Endothelial cell of umbilical vein (primary cell): ENCODE results near the gene CTNND2. TPM values are rescaled to one million over a fixed set of nuclear protein-coding genes. Genes with fewer than 3 reads are reported as not detected.

Experiments
- BruUV-seq: library from RNA; stranded (reverse); fragments of 400-500 nt; replicated peaks from 2 replicates; lab custom pipeline; 2021; lab: Mats Ljungman, UMichigan
- CTCF ChIA-PET: fragments of 300-600, 350-600 bp; sonication (Branson Sonifier 250); formaldehyde crosslinking; loops from one replicate; lab custom pipeline; 2021; ENCODE audit warnings: antibody characterized with exemption, inconsistent platforms; lab: Charles Lee
- POLR2A ChIA-PET: fragments of 300-600, 350-600 bp; sonication (Branson Sonifier 250); formaldehyde crosslinking; loops from one replicate; lab custom pipeline; 2021; ENCODE audit warnings: antibody characterized with exemption, inconsistent platforms; lab: Charles Lee
- DNase-seq: peaks from one replicate; pipeline ENCODE4 v3.0.0-alpha.2; 2011; ENCODE audit warnings: low read depth, low spot score
- FAIRE-seq: peaks from 2 replicates; lab custom pipeline; 2011; peaks lifted over from hg19 to GRCh38; lab: Jason Lieb, UNC
- H2AFZ ChIP-seq: 2 replicates; pipeline ENCODE4 v1.6.0; 2012; ENCODE audit warnings: low read depth, low read length, control low read depth, inconsistent platforms
- H3K27ac ChIP-seq: 2 replicates; pipeline ENCODE4 v1.5.1; 2011; ENCODE audit warnings: low read depth, mild to moderate bottlenecking, control low read depth, low read length, moderate library complexity; ENCODE audit not compliant: insufficient read depth
- H3K27me3 ChIP-seq, 2 experiments: 2 replicates each; pipeline versions ENCODE4 v1.6.0 to v1.6.1; 2011; ENCODE audit warnings: low read length in 2 of 2, mixed read lengths in 1 of 2; ENCODE audit not compliant: control insufficient read depth in 2 of 2, insufficient read depth in 2 of 2
- H3K36me3 ChIP-seq, 2 experiments: 2 replicates in 1 of 2; 3 replicates in 1 of 2; pipeline ENCODE4 v1.5.1; 2011; ENCODE audit warnings: low read length in 2 of 2, mild to moderate bottlenecking in 1 of 2, moderate library complexity in 1 of 2; ENCODE audit not compliant: control insufficient read depth in 2 of 2, insufficient read depth in 2 of 2; ENCODE audit errors: extremely low read depth in 1 of 2
- H3K4me1 ChIP-seq: 3 replicates; pipeline ENCODE4 v1.5.1; 2011; ENCODE audit warnings: mild to moderate bottlenecking, low read length; ENCODE audit not compliant: control insufficient read depth, insufficient read depth; ENCODE audit errors: extremely low read depth
- H3K4me2 ChIP-seq: 2 replicates; pipeline ENCODE4 v1.6.1; 2011; ENCODE audit warnings: low read length, control low read depth, mixed read lengths; ENCODE audit not compliant: insufficient read depth
- H3K4me3 ChIP-seq, 3 experiments: fragments of 200-600 bp in 1 of 3; sonication (generic), shearing (Covaris generic) in 1 of 3; replicated peaks in 1 of 3; 2 replicates each; pipeline ENCODE4 v1.5.1; 2011 to 2016; ENCODE audit warnings: control low read depth in 3 of 3, low read length in 3 of 3, mild to moderate bottlenecking in 2 of 3, inconsistent platforms in 1 of 3, low read depth in 1 of 3, moderate library complexity in 1 of 3; ENCODE audit not compliant: insufficient read depth in 1 of 3
- H3K79me2 ChIP-seq: 2 replicates; pipeline ENCODE4 v1.6.0; 2012; ENCODE audit warnings: low read length, inconsistent platforms; ENCODE audit not compliant: control insufficient read depth, insufficient read depth
- H3K9ac ChIP-seq: replicated peaks from 2 replicates; pipeline ENCODE3; 2011; ENCODE audit warnings: low read length, control low read depth; ENCODE audit not compliant: insufficient read depth; ENCODE audit errors: extremely low read depth
- H3K9me1 ChIP-seq: replicated peaks from 3 replicates; pipeline ENCODE4 v1.6.0; 2011; ENCODE audit warnings: mild to moderate bottlenecking, low read length; ENCODE audit not compliant: control insufficient read depth, insufficient read depth; ENCODE audit errors: extremely low read depth
- H3K9me3 ChIP-seq: replicated peaks from 2 replicates; pipeline ENCODE4 v1.5.1; 2012; ENCODE audit warnings: low read length, inconsistent platforms; ENCODE audit not compliant: control insufficient read depth, insufficient read depth
- H4K20me1 ChIP-seq: replicated peaks from 2 replicates; pipeline ENCODE3; 2011; ENCODE audit warnings: mild to moderate bottlenecking, low read length; ENCODE audit not compliant: control insufficient read depth, insufficient read depth; ENCODE audit errors: extremely low read depth
- EZH2 ChIP-seq: IDR thresholded peaks from 2 replicates; pipeline ENCODE4 v1.6.1; 2012; ENCODE audit warnings: borderline replicate concordance, low read depth, mild to moderate bottlenecking, moderate library complexity, low read length, inconsistent platforms; ENCODE audit not compliant: severe bottlenecking
- FOS ChIP-seq: IDR thresholded peaks from 2 replicates; pipeline ENCODE4 v1.6.1; 2011; ENCODE audit warnings: mild to moderate bottlenecking, low read length, moderate library complexity, borderline replicate concordance; ENCODE audit not compliant: insufficient read depth
- JUN ChIP-seq: IDR thresholded peaks from 2 replicates; pipeline ENCODE4 v1.6.1; 2011; ENCODE audit warnings: borderline replicate concordance, low read depth; ENCODE audit not compliant: insufficient read length, insufficient read depth
- POLR2A ChIP-seq: IDR thresholded peaks from 2 replicates; pipeline ENCODE4 v1.6.1; 2012; ENCODE audit warnings: low read depth, mild to moderate bottlenecking, control low read depth, low read length
- POLR2AphosphoS5 ChIP-seq: IDR thresholded peaks from 2 replicates; pipeline ENCODE4 v1.6.1; 2012; ENCODE audit warnings: low read depth, mild to moderate bottlenecking, control low read depth, low read length, moderate library complexity; ENCODE audit not compliant: insufficient read depth
- dilution Hi-C: fragments of 300-500 bp; cut with MboI; formaldehyde crosslinking; loops from one replicate; pipeline ENCODE4 v1.15.0; 2019; ENCODE audit warnings: low sequenced_read_pairs; ENCODE audit not compliant: extremely low pct_ligation_motif_present
- intact Hi-C: fragments of 100-400 bp; cut with micrococcal nuclease; formaldehyde crosslinking; loops from one replicate; pipeline ENCODE4 v1.10.0; 2022
- polyA plus RNA-seq, 4 experiments: library from polyadenylated mRNA; depleted of rRNA in 3 of 4; stranded (reverse) in 3 of 4; unstranded in 1 of 4; fragments of >200 nt; gene quantifications; 2 replicates each; pipeline versions ENCODE4 v1.2.1 to v1.2.3, GENCODE V29; 2011 to 2012; ENCODE audit warnings: missing spikeins in 1 of 4
- total RNA-seq: library from RNA; stranded (reverse); gene quantifications from 2 replicates; pipeline ENCODE4 v1.2.3, GENCODE V29; 2021

CTNND2 gene
- total and polyA plus RNA-seq, 2 donors (not counting 3 experiments of a cell fraction or from before 2014, with no cell fraction given), result not detected

DNA sequence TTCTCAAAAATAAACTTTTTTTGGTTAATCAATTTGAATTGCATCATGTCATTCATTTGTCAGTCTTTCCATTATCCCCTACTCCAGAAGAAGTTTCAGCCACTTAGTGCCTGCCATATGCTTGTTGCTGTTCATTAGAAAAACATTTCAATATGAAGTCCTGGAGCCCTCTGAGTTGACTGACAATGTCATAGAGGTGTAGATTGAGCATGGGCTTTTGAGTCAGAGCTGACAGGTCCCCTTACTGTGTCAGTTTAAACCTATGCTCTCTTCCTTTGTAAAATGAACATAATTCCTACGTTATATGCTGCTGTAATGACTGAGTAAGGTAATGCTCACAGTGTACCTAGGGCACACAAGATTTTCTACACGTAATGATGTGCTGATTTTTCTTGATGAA is 114.0 kb downstream of the CTNND2 start:
- Histone ChIP-seq H3K27ac (no peak overlapping the region), H3K9me3 (peaks cover 6% of the 10 kb centered on the region), H3K4me3 (no peak overlapping the region), H3K4me2 (no peak overlapping the region), H3K79me2 (no peaks in the 10 kb centered on the region), H3K36me3 (no peaks in the 10 kb centered on the region), H3K9ac (no peak overlapping the region), H2AFZ (no peak overlapping the region), H3K4me1 (no peaks in the 10 kb centered on the region), H3K9me1 (no peaks in the 10 kb centered on the region), H3K27me3 (no peaks in the 10 kb centered on the region), H4K20me1 (no peaks in the 10 kb centered on the region)
- intact Hi-C loops (no loop called here), dilution Hi-C loops (no loop called here)
- no TSS peak for BruUV-seq
- TF ChIP-seq EZH2, result no peak
- POLR2A ChIA-PET, result no interaction called here
- DNase-seq (no peak), FAIRE-seq (no peak)
- CTCF ChIA-PET, result no interaction called here

- no peak overlapping the region for H2AFZ ChIP-seq
- no peaks in the 10 kb centered on the region for H3K4me1 ChIP-seq
- dilution Hi-C loops, result no loop called here
- no peaks in the 10 kb centered on the region for H4K20me1 ChIP-seq
- H3K9ac ChIP-seq, result no peak overlapping the region
- intact Hi-C loops, result no loop called here
- BruUV-seq, result no TSS peak
- H3K9me1 ChIP-seq, result no peaks in the 10 kb centered on the region
- DNase-seq (no peak), FAIRE-seq (no peak)
- H3K9me3 ChIP-seq, result peaks cover 3% of the 10 kb centered on the region
- ChIA-PET POLR2A (no interaction called here), CTCF (no interaction called here)
- H3K36me3 ChIP-seq, result no peaks in the 10 kb centered on the region
- TF ChIP-seq POLR2AphosphoS5 (no peak), JUN (no peak), POLR2A (no peak), FOS (no peak)
- H3K4me2 ChIP-seq, result no peak overlapping the region
- no peak overlapping the region for H3K4me3 ChIP-seq
- no peak overlapping the region for H3K27ac ChIP-seq
- no peaks in the 10 kb centered on the region for H3K27me3 ChIP-seq
- H3K79me2 ChIP-seq, result no peaks in the 10 kb centered on the region
Measured at GRCh38 chr5:11785771-11786352, 118.4 kb downstream of the CTNND2 start.
